ENCODE results near the gene ROCK2.
"Not testable (repeated sequence)": the region's sequence is repeated elsewhere in the genome, so short reads cannot be mapped to it uniquely, and the experiment has no call there.

ROCK2 gene

GRCh38 chr2:11340717-11341116 lies 3.7 kb downstream of the ROCK2 start:
- DNase-seq (ENCODE audit: low read depth, low spot score), result no peak

DNA sequence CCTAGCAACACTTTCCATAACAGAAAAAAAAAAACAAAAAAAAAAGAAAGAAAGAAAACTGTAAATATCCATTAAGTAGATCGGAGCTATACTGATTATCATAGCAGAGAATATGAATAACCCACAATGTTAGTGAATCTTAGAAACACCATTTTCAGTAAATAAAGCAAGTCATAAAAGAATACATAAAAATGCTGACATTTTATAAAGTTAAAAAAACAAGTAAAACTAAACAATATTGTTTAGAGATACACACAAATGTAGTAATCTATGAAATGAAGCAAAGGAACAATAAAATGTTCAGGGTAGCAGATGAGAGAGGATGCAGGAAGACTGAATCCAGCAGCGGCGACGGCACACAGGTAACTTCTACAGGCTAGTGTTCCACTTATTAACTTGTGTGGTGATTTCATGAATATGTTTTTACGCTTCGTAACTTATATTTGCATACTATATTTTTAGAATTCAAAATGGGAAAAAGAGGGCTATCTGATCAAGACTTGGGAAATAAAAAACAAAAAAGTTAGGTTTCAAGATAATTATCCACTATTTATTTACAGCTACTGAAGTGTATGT lies 4.8 kb downstream of the ROCK2 start:
- DNase-seq (ENCODE audit: low read depth, low spot score), result no peak

DNA sequence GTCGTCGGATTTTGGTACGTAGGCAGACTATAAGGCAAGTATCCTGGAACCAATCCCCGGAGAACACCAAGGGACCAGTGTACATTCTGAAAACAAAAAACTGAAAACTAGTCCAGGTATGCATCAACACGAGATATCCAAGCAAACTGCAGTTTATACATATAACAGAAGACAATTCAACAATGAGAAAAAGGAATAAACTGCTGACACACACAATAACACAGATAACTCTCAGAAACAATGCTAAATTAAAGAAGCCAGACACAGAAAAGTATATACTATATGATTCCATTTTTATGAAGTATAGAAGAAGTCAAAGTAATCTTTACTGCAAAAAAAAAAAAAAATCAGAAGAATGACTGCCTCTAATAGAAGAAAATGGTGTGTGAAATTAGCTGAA lies 5.9 kb downstream of the ROCK2 start:
- no peak for DNase-seq (ENCODE audit: low read depth, low spot score)

DNA sequence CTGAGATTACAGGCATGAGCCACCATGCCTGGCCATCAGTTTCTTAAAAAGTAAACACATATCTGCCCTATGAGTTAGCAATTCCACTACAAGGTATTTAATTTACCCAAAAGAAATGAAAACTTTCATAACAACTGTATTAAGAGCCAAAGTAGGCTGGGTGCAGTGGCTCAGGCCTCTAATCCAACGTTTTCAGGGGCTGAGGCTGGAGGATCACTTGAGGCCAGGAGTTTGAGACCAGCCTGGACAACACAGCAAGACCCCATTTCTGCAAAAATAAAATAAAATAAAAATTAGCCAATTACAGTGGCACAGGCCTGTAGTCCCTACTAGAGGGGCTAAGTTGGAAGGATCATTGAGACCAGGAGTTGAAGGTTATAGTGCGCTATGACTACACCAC lies 6.5 kb downstream of the ROCK2 start:
- DNase-seq (ENCODE audit: low read depth, low spot score), result no peak

GRCh38 chr2:11336189-11336588 lies 8.2 kb downstream of the ROCK2 start:
- no peak for DNase-seq (ENCODE audit: low read depth, low spot score)

- no peak for DNase-seq (ENCODE audit: low read depth, low spot score)
These were observed 10.8 kb downstream of the ROCK2 start for GRCh38 chr2:11333427-11334183.

DNA sequence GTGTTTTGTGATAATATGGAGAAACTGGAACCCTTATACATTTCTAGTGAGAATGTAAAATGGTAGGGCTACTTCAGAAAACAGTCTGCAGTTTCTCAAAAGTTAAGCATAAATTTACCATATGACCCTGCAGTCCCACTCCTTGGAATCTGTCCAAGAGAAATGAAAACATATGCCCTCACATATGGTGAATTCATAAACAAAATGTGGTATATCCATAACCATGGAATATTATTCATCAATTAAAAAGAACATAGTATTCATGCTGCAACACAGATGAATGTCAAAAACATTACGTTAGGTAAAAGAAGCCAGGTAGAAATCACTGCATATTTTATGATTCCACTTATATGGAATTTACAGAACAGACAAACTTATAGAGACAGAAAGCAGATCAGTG lies 11.8 kb downstream of the ROCK2 start:
- no peak for DNase-seq (ENCODE audit: low read depth, low spot score)

- DNase-seq (ENCODE audit: low read depth, low spot score), result no peak
These were observed 13.8 kb downstream of the ROCK2 start for GRCh38 chr2:11330457-11331142.

DNA sequence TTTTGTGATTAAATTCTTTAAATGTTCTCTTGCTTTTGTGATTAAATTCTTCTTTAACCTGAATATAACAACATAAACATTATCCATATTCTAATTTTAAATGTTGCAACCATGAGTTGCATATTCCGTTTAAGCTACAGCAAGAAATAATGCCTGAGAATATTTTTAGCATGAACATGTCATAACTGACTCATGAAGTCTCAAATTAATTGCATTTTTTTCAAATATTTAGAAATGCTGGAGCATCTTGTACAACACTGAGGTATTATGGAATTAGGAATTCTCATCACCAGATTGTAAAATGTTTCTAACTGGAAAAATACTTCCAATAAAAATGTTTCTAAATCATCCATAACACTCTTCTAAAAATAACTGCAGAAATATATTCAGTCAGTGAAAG lies 14.7 kb downstream of the ROCK2 start:
- DNase-seq (ENCODE audit: low read depth, low spot score), result no peak

- DNase-seq (ENCODE audit: low read depth, low spot score), result not testable (repeated sequence)
These were observed 15.9 kb downstream of the ROCK2 start for GRCh38 chr2:11328522-11328921.

DNA sequence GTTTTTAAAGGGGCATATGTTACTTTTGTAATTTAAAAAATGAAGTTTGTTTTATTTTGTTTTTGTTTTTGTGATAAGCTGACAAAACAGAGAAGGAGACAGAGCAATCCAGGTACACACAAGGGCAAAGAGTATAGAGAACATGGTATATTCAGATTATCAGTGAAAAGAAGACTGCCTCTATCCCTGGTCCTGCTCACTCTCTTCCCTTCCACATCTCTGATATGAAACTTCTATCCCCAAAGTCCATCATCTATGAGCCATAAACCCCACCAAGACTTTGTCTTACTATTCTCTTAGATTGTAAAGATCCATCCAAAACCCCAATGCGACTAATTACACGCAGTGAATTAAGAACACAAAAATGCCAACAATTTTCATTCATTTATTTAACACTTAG lies 16.6 kb downstream of the ROCK2 start:
- DNase-seq (ENCODE audit: low read depth, low spot score), result no peak

GRCh38 chr2:11326677-11327211 lies 17.7 kb downstream of the ROCK2 start:
- no peak for DNase-seq (ENCODE audit: low read depth, low spot score)

DNA sequence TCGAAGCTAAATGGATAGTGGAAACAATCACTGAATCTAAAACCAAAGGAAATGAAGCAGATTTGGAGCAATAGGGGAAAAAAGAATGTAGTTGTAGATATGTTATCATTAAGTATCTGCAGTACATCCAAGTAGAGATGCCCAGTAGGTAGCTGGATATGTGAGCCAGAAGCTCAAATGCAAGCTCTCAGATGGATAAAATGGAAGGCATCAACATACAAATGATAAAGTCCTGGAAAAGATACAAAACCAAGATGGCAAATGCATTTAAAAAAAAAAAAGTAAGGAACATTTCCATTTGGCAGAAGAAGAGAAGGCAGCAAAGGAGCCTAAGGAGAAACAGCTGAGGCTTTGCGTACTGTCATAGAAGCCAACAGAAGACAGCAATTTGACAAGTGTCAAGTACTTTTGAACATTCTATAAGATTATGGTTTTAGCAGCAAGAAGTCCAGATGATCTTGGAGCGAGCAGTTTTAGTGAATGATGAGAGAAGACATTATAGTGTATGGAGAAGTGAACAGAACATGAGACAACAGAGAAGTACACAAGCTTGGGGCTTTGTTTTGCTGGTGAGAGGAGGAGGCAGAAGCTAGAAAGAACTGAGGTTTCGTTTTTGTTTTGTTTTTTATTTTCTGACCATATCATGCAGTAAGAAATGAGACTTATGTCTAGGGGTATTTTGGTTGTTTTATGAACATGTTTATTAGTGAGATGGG lies 18.3 kb downstream of the ROCK2 start:
- DNase-seq (ENCODE audit: low read depth, low spot score), result no peak

DNA sequence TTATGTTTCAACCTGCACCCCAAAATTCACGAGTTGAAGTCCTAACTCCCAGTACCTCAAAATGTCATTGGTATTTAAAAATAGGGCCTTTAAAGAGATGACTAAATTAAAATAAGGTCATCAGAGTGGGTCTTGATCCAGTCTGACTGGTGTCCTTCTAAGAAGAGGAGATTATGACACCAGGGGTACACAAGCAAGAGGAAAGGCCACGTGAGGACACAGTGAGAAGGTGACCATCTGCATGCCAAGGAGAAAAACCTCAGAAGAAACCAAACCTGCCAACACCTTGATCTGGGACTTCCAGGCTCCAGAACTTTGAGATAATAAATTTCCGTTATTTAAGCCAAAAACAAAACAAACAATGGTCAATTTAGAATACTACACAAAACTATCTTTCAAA lies 22.6 kb downstream of the ROCK2 start:
- no peak for DNase-seq (ENCODE audit: low read depth, low spot score)

GRCh38 chr2:11320698-11321492 lies 23.5 kb downstream of the ROCK2 start:
- DNase-seq (ENCODE audit: low read depth, low spot score), result no peak

- no peak for DNase-seq (ENCODE audit: low read depth, low spot score)
These were observed 24.5 kb downstream of the ROCK2 start for GRCh38 chr2:11319939-11320338.

DNA sequence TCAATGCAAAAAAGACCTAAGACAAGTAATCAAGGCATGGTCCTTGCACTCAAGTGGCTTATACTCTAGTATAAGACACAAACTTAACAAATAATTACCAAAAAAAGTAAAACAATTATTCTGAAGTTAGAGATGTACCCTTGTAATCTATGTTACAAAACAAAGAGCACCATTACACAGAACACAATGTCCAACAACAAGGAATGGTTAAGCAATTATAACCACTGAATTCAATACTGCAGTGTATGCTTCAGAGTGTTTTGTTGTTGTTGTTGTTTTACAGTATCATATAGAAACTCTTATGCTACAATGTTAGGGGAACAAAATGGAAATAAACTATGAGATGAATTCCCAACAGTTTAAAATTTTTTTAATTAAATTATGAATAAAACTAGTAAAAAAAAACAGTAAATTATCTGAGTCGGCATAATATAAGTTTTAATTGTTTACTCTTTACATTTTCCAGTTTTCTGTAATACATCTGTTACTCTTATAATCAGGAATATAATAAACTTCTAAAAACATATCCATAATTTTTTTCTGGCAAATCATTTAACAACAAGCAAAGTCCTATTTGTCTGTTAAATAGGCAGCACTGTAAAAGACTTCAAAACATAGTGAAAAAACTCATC lies 29.2 kb downstream of the ROCK2 start:
- DNase-seq (ENCODE audit: low read depth, low spot score), result no peak

DNA sequence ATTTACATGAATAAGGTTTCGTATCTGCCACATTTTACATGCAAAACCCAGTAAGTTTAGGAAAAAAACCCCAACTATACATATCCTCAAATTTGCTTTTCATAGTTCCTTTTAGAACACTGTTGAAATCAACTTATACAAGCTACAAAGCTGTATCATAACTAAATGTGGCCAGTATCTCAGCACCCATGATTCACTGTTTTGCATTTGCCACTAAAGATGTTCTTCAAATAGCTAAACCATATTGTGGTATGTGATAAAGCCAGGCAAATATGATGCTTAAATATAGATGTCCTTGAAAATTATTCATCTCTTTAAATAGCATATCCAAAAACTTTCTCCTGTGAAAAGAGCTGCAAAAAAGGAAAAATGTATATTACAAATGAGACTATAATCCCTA lies 29.9 kb downstream of the ROCK2 start:
- DNase-seq (ENCODE audit: low read depth, low spot score), result no peak

GRCh38 chr2:11312770-11313471 lies 31.5 kb downstream of the ROCK2 start:
- DNase-seq (ENCODE audit: low read depth, low spot score), result no peak

GRCh38 chr2:11311543-11311942 lies 32.9 kb downstream of the ROCK2 start:
- DNase-seq (ENCODE audit: low read depth, low spot score), result no peak
